Mesodermal cell (in vitro differentiated cells): ENCODE results near the gene KIZ.
"Not testable (repeated sequence)": the region's sequence is repeated elsewhere in the genome, so short reads cannot be mapped to it uniquely, and the experiment has no call there.

Source experiments
- H3K27ac ChIP-seq: 2 replicates; pipeline ENCODE4 v1.7.0; 2013; ENCODE audit warnings: mild to moderate bottlenecking, low read depth, low read length, moderate library complexity; ENCODE audit not compliant: severe bottlenecking
- H3K36me3 ChIP-seq: 2 replicates; pipeline ENCODE4 v1.7.1; 2013; ENCODE audit warnings: mild to moderate bottlenecking, low read length, moderate library complexity; ENCODE audit not compliant: control insufficient read depth, insufficient read depth
- H3K4me1 ChIP-seq: one replicate; pipeline ENCODE4 v1.7.1; 2013; ENCODE audit warnings: mild to moderate bottlenecking, low read length; ENCODE audit not compliant: insufficient read depth, control insufficient read depth, poor library complexity, severe bottlenecking
- H3K4me3 ChIP-seq: 2 replicates; pipeline ENCODE4 v1.7.0; 2013; ENCODE audit warnings: low read length, control low read depth, mild to moderate bottlenecking; ENCODE audit not compliant: insufficient read depth, poor library complexity, severe bottlenecking; ENCODE audit errors: extremely low read depth
- H3K9me3 ChIP-seq: 2 replicates; pipeline ENCODE4 v1.7.1; 2013; ENCODE audit warnings: mild to moderate bottlenecking, low read length, moderate library complexity; ENCODE audit not compliant: control insufficient read depth
- WGBS, 2 experiments: methylation state at CpG; one replicate each; pipeline ENCODE4 v1.1.5; 2013; ENCODE audit warnings: missing lambda C conversion rate in 2 of 2; ENCODE audit not compliant: insufficient coverage in 2 of 2; 5-methylcytosine and 5-hydroxymethylcytosine counted together

The KIZ gene

GRCh38 chr20:21241406-21241805, 115.5 kb downstream of the KIZ start:
- no peak overlapping the region for H3K27ac ChIP-seq

DNA sequence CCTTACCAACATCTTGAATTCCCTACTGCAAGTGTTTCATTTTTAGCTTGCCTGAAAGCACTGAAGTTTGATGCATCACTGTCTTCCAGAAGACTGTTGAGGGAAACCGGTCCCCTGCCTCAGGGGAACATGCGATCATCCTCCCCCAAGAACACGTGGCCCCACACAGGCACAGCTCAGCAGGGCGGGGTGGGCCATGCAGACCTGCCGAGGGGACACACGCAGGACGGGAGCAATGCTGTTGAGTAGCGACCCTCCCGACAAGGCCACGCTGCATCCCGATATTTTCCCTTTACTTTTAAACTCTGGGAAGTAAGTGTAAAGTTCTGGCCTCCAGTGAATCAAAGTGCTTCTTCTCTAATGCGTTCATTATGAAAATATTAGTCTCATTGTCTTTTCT, 117.9 kb downstream of the KIZ start:
- Histone ChIP-seq H3K36me3 (no peaks in the 10 kb centered on the region), H3K4me3 (no peak overlapping the region), H3K4me1 (no peaks in the 10 kb centered on the region), H3K27ac (no peak overlapping the region), H3K9me3 (no peaks in the 10 kb centered on the region)
- WGBS, 2 experiments = 93 to 97% methylated on average over 9 to 10 of the region's 12 CpGs

More at GRCh38 chr20:21241406-21241805, 115.5 kb downstream of the KIZ start:
- Histone ChIP-seq H3K4me3 (no peak overlapping the region), H3K36me3 (no peaks in the 10 kb centered on the region), H3K9me3 (no peaks in the 10 kb centered on the region), H3K4me1 (no peaks in the 10 kb centered on the region)
- 74 to 82% methylated on average over 6 to 7 of the region's 7 CpGs for WGBS, 2 experiments

DNA sequence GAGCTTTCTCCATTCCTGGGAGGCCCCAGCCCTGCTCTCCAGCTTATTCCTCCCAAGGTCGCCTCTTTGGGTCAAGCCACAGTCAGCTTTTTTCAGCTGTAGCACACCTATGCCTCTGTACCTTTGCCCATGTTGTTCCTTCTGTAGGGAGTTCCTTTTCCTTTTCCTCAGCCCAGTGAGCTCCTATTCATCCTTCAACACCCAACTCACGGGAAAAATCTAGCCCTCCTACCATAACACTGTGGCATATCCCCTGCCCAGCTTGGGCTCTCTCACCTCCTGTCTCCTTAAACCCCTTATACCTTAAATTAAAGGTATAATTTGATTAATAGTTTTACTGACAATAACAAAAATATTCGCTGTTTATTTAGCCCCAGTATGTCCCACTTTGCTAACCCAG, 118.9 kb downstream of the KIZ start:
- H3K9me3 ChIP-seq = no peaks in the 10 kb centered on the region
- no peaks in the 10 kb centered on the region for H3K36me3 ChIP-seq
- WGBS, 2 experiments = 100% methylated on average over 1 of the region's 3 CpGs; no CpG with 5 or more reads in 1 of the 2 experiments
- no peak overlapping the region for H3K27ac ChIP-seq
- H3K4me3 ChIP-seq = no peak overlapping the region
- no peaks in the 10 kb centered on the region for H3K4me1 ChIP-seq

GRCh38 chr20:21246161-21246560, 120.3 kb downstream of the KIZ start:
- Histone ChIP-seq H3K9me3 (no peaks in the 10 kb centered on the region), H3K4me3 (no peak overlapping the region), H3K4me1 (no peaks in the 10 kb centered on the region), H3K36me3 (no peaks in the 10 kb centered on the region), H3K27ac (no peak overlapping the region)
- 90 to 100% methylated on average over 2 to 3 of the region's 3 CpGs for WGBS, 2 experiments

DNA sequence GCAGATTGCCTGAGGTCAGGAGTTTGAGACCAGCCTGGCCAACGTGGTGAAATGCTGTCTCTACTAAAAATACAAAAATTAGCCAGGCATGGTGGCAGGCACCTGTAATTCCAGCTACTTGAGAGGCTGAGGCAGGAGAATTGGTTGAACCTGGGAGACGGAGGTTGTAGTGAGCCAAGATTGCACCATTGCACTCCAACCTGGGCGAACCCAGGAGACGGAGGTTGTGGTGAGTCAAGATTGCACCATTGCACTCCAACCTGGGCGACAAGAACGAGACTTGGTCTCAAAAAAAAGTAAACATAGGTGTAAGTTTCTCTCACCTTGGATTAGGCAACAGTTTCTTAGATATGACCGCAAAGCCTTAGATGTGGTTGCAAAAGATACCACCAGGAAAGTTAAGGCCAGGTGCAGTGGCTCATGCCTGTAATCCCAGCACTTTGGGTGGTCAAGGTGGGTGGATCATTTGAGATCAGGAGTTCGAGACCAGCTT, 121.8 kb downstream of the KIZ start:
- H3K36me3 ChIP-seq, H3K9me3 ChIP-seq, H3K4me3 ChIP-seq, H3K4me1 ChIP-seq, H3K27ac ChIP-seq: not testable (repeated sequence)
- 78 to 83% methylated on average over 8 of the region's 8 CpGs for WGBS, 2 experiments

DNA sequence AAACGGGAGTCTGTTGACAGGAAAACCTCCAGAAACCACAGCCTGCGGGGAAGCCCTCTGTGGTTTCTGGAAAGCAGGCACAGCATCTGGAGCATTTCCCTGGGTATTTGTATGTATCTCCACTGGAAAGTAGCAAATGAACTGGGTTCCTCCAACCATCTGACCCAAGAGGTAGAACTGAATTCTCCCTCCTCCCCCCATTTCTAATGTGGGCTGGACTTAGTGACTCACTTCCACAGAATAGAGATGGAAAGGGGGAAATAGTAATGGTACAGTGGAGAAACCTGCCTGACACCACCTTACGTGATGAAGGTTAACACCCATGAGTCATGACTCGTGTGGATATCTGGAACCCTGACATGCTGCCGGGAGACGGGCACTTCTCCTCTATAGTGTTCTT, 125.4 kb downstream of the KIZ start:
- WGBS, 2 experiments = 86 to 91% methylated on average over 6 of the region's 6 CpGs
- H3K9me3 ChIP-seq = no peaks in the 10 kb centered on the region
- no peaks in the 10 kb centered on the region for H3K36me3 ChIP-seq
- no peak overlapping the region for H3K4me3 ChIP-seq
- H3K4me1 ChIP-seq = no peaks in the 10 kb centered on the region
- no peak overlapping the region for H3K27ac ChIP-seq

DNA sequence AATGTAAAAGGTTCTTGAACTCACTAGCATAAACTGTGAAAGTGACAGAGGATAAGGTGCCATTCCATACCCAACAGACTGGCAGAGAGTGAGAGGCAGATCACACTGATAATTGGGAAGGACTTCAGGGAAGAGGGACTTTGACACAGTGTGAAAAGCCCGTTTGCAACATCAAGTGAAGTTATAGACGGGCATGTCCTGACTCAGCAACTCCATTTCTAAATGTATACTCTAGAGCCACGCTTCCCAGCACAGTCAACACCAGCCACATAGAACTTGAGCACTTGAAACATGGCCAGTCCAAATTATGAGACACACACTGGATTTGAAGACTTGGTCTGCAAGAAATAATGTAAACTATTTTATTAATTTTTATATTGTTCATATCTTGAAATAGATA, 131.3 kb downstream of the KIZ start:
- WGBS, 2 experiments = 91 to 92% methylated on average over 2 to 3 of the region's 3 CpGs
- Histone ChIP-seq H3K27ac (no peak overlapping the region), H3K4me3 (no peak overlapping the region), H3K36me3 (no peaks in the 10 kb centered on the region), H3K9me3 (no peaks in the 10 kb centered on the region), H3K4me1 (no peaks in the 10 kb centered on the region)

- Histone ChIP-seq H3K4me3 (no peak overlapping the region), H3K27ac (no peak overlapping the region), H3K9me3 (no peaks in the 10 kb centered on the region), H3K36me3 (no peaks in the 10 kb centered on the region), H3K4me1 (no peaks in the 10 kb centered on the region)
- 80 to 100% methylated on average over 2 of the region's 6 CpGs for WGBS, 2 experiments
Observed at GRCh38 chr20:21258411-21258810, 132.5 kb downstream of the KIZ start.

DNA sequence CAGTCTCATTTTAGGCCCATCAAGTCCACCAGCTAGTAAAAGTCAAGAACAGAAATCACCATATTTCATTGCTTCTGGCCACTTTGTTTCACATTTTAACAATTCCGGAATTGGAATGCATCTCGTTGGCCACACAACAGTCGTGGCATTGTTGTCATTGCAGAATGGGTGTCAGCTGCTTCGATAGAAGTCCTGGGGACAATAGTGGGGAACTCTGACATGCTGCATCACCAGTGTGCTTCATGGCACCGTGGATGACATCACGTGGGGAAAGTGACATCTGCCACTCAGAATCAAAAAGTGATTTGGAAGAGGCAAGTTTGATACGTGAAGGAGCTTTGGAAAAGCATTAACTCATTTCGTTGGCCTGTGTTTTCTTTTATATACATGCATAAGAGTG, 133.5 kb downstream of the KIZ start:
- Histone ChIP-seq H3K27ac (no peak overlapping the region), H3K9me3 (no peaks in the 10 kb centered on the region), H3K4me3 (no peak overlapping the region), H3K4me1 (no peaks in the 10 kb centered on the region), H3K36me3 (no peaks in the 10 kb centered on the region)
- WGBS, 2 experiments = 91 to 95% methylated on average over 6 of the region's 8 CpGs

GRCh38 chr20:21262812-21263211, 136.9 kb downstream of the KIZ start:
- Histone ChIP-seq H3K4me3 (no peak overlapping the region), H3K36me3 (no peaks in the 10 kb centered on the region), H3K9me3 (no peaks in the 10 kb centered on the region), H3K27ac (no peak overlapping the region), H3K4me1 (no peaks in the 10 kb centered on the region)
- 80 to 100% methylated on average over 1 of the region's 2 CpGs for WGBS, 2 experiments

GRCh38 chr20:21265261-21266190, 139.6 kb downstream of the KIZ start:
- no peaks in the 10 kb centered on the region for H3K4me1 ChIP-seq
- H3K9me3 ChIP-seq = no peaks in the 10 kb centered on the region
- 86 to 87% methylated on average over 12 of the region's 15 CpGs for WGBS, 2 experiments
- H3K27ac ChIP-seq = no peak overlapping the region
- H3K36me3 ChIP-seq = no peaks in the 10 kb centered on the region
- H3K4me3 ChIP-seq = no peak overlapping the region
